NCI-H446 treated with DMSO at 0.1 percent for 48 hours (cell line): ENCODE data around the gene RNF145.
A peak's percentile ranks its signal among the peaks of the same experiment; 100 is the strongest.

Experiments
- DNase-seq: peaks from one replicate; lab custom pipeline; 2025; lab: John Stamatoyannopoulos, UW

RNF145 gene

DNA sequence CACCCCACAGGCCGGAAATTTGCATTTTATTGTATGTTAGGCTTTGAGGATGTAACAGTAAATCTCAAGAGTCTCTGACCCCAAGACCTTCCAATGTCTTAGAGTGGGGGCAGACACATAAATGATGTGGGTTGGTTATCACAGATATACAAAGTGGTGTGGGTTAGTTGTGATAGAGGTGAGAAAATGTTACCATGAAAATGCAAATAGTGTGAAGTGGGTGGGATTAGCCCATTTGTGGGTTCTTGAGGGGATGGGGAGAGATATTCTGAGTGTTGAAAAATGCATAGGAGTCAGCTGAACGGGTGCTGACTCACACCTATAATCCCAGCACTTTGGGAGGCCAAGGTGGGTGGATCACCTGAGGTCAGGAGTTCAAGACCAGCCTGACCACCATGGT is 7.9 kb upstream of the RNF145 start:
- DNase-seq: no peak

DNA sequence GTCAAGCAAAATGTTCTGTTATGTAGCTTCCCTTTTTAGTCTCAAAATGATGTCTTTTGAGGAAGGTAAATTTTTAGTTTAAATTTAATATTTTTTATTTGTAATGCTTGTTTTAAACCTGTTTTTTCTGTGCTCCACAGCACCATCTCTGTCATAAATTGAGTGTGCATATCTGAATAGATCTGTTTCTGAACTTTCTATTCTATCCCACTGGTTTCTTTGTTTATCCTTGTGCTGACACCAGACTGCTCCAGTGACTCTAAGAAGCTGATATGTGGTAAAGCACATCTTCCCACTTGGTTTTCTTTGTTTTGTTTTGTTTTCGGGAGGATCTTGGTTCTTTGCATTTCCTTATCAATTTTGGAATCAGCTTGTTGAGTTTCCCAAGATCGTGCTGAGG is 7.1 kb upstream of the RNF145 start:
- DNase-seq: no peak

DNA sequence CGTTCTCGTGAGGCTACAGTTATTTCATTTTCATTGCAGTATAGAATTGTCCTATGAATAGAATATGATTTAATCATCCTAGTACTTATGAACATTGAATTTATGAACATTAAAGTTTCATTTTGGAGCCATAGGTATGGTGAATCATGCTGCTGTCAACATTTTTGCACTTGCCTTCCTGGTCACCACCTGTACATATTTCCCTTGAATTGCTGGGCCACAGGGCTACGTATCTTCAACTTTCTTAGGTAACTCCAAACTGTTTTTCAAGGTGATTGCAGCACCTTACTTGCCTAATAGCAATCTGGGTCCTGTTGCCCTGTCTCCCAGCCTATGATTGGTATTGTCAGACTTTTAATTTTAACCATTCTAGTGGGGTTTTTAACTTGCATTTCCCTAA is 6.5 kb upstream of the RNF145 start:
- no peak for DNase-seq

DNA sequence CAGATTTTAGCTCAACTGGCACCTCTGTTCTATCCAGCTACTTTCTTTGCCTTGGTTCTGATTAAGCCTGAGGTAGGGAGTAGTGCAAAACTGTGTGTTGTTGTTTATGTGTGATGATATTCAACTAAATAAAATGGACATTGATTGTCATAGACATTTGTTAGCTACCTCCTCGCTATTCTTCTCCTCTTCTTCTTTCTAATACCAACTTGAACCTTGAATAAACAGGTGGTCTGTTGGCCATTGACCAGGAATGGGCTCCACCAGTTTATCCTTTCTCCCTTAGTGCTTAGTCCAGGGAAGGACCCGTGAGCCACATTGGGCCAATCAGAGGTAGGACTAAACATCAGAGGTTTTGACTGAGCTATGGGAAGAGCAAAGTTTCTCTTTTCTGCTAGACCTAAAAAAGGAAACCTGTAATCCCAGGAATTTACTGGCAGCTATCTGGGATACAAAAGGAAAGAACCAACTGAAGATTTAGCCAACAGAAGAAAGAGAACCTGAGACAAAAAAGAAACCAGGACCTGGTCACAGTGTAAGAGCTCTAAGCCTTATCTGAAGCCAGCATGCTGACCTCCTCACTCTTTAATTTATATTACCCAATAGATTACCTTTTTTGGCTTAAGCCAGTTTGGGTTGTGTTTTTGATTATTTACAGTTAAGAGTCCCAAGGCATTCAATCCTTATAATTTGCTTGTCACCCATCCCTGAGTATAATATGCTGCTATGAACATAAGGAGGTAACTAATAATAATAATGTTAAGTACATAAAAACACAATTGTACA is 5.3 kb upstream of the RNF145 start:
- no peak for DNase-seq

- no peak for DNase-seq
These were observed 3.5 kb upstream of the RNF145 start for GRCh38 chr5:159212657-159213462.

DNA sequence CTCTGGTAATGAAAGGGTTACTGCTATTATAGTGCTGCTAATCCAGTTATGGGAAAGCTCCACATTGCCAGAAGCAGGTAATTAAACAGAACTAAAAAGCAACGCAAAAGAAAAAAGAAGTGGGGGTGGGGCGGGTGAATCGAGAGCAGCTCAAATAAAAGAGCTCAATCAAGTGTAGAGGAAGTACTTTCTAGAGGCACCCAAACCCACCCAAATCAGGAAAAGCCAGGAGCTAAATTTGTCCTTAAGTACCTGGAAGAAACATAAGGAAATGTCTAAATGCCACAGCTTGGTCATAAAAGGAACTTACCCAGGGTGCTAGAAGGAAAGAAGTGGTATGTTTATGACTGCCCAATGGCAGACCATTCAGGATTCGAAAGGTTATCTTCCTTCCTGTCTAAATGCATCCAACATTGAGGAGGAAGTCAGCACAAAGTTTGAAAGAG is 2.4 kb upstream of the RNF145 start:
- no peak for DNase-seq

DNA sequence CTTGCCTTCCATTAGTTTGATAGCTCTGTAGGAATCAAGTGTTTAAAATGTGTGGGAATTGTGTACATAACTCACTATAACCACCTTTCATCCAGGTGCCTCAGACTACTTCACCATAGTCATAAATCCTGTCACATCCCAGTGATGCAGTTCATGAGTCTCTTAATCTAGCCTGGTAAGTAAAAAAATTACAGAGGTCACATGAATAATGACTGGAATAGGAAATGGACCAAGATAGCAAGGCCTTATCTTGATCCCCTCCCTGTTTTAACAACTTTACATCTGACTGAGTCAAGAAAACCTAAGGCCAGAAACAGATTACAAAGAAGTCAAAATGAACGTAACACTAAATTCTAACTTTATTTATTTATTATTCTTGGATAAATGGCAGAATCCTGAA is 1.5 kb upstream of the RNF145 start:
- no peak for DNase-seq

DNA sequence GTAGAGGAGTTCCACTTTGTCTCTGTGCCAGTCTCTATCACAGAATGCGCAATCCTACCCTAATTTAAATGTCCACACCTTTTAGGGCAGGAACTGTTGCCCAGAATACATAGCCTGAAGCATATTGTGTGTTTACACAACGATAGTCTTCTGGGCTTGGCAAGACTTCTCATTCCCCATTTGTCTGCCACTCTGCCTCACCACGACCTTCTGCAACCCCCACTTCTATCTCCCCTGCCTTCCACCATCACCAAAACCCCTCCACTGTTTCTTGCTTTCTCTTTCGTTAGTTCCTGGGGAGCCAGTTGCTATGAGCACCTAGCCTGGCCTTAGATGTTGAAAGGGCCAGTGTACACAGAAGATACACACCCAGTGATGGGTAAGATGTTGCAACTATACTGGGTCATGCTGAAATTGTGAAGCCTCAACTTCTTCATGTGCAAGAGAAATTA is 883 bp upstream of the RNF145 start:
- peak; percentile 10 for DNase-seq

GRCh38 chr5:159208514-159209437 is 577 bp downstream of the RNF145 start:
- DNase-seq: no peak

- peak; percentile 43 for DNase-seq
These were observed 1.5 kb downstream of the RNF145 start for GRCh38 chr5:159207686-159208513.

DNA sequence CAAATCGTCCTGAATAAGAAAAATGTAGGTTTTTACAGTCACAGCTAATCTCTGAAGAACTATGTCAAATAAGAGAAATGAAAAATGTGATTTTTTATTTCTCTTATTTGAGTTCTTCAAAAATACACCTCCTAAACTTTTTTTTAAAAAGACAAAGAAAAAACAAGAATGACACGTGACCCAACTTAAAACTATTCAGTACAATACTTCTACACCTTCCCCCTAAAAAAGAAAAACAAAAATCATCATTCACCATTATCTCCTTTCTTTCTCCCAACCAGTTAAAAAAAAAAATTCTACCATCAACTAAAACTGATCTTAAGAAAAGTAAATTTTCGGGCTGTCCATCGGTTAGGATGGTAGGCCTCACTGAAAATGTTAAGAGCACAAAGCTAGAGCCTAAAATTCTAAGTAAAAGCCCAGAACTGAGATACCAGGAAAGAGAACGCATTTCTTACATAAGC is 2.1 kb downstream of the RNF145 start:
- no peak for DNase-seq

DNA sequence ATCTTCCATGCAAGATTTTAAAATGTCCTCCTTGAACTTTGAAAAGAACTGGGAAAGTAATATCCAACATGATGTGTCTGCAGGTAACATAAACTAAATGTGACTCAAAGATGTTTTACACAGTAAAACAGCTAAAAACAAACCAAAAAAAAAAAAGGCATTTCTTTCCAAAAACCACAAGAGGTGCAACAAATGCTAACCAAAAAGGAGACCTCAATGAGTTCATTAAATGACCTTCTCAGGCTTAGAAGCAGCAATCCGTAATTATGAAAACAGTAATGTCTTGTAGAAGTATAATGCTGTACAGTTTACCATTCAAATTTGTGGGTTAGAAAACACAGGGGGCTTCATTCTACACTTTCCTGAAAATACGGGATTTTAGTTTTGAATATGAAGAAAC is 2.5 kb downstream of the RNF145 start:
- no peak for DNase-seq

DNA sequence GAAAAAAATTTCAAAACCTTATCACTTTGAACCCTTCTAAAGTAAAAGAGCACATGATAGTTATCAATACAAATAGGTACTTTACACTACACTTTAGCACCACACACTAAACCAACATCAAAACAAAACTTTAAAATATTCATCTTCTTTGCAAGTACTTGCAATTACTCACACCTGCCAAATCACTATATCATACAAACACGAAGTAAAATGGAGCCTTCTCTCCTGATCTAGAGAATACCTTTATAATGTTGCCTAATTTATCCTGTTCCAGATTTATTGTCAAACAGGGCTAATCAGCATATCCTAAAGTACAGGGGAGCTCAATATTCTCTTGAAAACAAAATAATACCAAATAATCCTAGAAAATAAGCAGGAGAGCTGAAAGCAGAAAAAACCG is 3.0 kb downstream of the RNF145 start:
- DNase-seq: no peak

- no peak for DNase-seq
These were observed 6.0 kb downstream of the RNF145 start for GRCh38 chr5:159203351-159203750.

DNA sequence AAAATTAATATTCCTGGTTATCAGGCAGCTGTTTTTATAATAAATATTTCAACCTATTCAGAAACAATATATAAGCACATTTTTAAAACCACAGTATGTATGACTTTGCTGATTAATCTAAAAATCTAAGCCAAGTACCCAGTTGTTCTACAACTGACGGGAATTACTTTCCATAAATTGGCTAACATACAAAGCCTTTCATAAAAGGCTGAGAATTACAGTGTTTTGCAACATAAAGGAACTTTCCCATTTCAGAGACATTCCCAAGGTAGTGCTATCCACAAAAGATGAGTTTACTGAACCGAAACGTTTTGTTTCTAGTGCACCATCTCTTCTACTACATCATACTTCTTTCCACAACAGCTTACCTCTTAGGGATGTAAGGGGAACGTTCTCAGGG is 7.2 kb downstream of the RNF145 start:
- DNase-seq: no peak

GRCh38 chr5:159199780-159200179 is 9.6 kb downstream of the RNF145 start:
- no peak for DNase-seq

- DNase-seq: no peak
These were observed 10.1 kb downstream of the RNF145 start for GRCh38 chr5:159199225-159199624.

DNA sequence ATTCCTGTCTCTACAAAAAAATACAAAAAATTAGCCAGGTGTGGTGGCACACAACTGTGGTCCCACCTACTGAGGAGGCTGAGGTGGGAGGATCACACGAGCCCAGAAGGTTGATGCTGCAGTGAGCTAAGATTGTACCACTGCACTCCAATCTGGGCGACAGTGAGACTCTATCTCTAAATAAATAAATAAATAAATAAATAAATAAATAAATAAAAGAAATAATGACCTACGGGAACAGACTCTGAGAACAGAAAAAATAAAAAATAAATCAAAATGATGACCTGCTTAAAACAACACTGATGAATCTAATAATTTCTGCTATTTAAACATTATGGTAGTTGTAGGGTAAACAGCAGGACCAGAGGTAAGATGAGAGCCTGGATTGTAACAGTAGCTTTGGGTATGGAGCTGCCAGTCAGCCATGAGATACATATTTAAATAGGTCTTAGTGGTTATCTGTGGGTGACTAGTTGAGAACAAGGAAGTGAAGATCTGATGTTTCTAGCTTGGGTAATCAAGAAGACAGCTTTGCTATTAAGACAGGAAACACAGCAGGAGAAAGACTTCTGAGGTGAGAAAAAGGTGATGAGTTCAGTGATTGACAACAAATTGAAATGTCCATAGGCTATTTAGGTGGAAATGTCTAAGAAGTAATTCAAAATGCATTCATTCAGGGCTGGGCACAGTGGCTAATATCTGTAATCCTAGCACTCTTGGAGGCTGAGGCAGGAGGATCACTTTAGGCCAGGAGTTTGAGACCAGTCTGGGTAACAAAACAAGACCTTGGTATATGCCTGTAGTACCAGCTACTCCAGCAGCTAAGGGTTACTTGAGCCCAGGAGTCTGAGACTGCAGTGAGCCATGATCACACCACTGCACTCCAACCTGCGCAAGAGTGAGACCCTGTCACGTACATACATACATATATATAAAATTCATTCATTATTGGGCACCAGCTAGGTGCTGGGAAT is 11.0 kb downstream of the RNF145 start:
- no peak for DNase-seq

DNA sequence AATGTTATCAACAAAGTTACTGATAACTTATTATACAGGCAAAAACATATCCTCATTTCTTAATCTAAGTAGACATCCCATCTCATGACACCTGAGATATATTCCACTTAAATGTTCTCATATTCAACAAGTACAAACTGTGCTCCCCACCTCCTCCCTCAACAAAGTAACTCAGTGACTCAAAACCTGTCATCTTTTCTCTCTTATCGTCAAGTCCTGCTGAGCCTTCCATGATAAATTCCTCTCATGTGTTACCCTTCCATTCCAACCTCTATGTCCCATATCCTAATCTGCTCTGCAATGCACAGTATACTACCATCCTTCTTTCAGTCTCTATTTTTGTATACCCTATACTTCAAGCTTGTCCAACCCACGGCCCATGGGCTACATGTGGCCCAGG is 13.6 kb downstream of the RNF145 start:
- DNase-seq: no peak

DNA sequence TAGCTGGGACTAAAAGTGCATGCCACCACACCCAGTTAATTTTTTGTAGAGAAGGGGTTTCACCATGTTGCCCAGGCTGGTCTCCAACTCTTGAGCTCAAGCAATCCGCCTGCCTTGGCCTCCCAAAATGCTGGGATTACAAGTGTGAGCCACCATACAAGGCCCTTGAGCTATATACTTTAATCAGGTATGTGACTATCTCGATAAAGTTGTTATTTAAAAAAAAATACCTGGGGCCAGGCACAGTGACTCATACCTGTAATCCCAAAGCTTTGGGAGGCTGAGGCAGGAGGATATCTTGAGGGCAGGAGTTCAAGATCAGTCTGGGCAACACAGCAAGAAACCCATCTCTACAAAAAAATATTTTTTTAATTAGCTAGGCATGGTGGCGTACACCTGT is 19.2 kb downstream of the RNF145 start:
- DNase-seq: no peak
